Measurements from ENCODE around the gene PID1. TPM values are rescaled to one million over a fixed set of nuclear protein-coding genes. Genes with fewer than 3 reads are reported as not detected.

Gene PID1
- total RNA-seq, 2 donors from 2014 or later: 0.55 to 1.6 TPM

DNA sequence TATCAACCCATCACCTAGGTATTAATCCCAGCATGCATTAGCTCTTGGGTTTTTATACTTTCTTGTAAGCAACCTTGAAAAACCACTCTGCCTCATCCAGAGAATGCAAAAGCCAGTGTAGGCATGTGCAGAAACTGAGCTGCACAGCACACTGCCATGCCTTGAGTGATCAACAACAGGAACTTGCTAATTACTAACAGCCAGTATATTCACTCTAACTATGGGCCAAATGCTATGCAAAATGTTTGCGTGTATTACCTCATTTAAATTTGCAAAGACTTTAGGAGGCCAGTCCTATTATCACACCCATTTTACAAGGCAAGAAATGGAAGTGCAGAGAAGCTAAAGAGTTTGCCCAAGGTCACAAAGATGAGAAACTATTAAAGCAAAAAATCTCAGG lies 169.8 kb downstream of the PID1 start:
- Mint-ChIP-seq H3K27ac (no peak overlapping the region), H3K27me3 (ENCODE audit: insufficient read depth) (no peaks in the 10 kb centered on the region)

DNA sequence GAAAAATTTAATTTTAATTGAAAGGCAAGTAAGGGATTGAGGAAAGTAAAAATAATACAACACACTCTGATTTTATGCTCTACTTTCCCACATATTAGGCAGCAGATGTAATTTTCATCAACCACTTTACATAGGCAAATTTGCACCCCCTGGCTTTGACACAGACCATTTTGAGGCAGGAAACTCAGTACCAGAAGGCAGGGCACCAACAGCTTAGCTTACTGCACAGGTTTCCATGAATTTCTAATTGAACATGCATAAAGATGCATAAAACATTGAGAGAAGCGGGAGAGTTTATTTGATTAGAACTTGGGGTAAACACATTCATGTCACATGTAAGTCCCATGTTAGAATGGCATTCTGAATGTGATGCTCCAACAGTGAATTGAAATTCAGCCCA lies 171.9 kb downstream of the PID1 start:
- Histone ChIP-seq H3K4me3 (ENCODE audit: low read length) (no peak overlapping the region), H3K36me3 (ENCODE audit: control insufficient read depth, insufficient read depth, low read length) (no peaks in the 10 kb centered on the region)
- no peak overlapping the region for H3K27ac Mint-ChIP-seq

More for the DNA sequence above, 169.8 kb downstream of the PID1 start:
- no peaks in the 10 kb centered on the region for H3K36me3 Mint-ChIP-seq (ENCODE audit: low read depth)
- H3K9me3 Mint-ChIP-seq: no peaks in the 10 kb centered on the region
- Histone ChIP-seq H3K4me3 (ENCODE audit: low read length) (no peak overlapping the region), H3K4me1 (ENCODE audit: control insufficient read depth, insufficient read depth, low read length) (no peaks in the 10 kb centered on the region), H3K27ac (ENCODE audit: low read depth, low read length) (no peak overlapping the region), H3K9me3 (ENCODE audit: control insufficient read depth, low read length) (no peaks in the 10 kb centered on the region), H3K27me3 (ENCODE audit: control insufficient read depth, insufficient read depth, low read length, poor library complexity, severe bottlenecking) (no peaks in the 10 kb centered on the region), H3K36me3 (ENCODE audit: control insufficient read depth, insufficient read depth, low read length) (no peaks in the 10 kb centered on the region), H3K9ac (ENCODE audit: extremely low read depth, low read length, poor library complexity, severe bottlenecking) (no peak overlapping the region)
- TF ChIP-seq, protein P1, sequence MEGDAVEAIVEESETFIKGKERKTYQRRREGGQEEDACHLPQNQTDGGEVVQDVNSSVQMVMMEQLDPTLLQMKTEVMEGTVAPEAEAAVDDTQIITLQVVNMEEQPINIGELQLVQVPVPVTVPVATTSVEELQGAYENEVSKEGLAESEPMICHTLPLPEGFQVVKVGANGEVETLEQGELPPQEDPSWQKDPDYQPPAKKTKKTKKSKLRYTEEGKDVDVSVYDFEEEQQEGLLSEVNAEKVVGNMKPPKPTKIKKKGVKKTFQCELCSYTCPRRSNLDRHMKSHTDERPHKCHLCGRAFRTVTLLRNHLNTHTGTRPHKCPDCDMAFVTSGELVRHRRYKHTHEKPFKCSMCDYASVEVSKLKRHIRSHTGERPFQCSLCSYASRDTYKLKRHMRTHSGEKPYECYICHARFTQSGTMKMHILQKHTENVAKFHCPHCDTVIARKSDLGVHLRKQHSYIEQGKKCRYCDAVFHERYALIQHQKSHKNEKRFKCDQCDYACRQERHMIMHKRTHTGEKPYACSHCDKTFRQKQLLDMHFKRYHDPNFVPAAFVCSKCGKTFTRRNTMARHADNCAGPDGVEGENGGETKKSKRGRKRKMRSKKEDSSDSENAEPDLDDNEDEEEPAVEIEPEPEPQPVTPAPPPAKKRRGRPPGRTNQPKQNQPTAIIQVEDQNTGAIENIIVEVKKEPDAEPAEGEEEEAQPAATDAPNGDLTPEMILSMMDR (conservative IDR thresholded peaks at IDR 0.05): no peak
- H3K4me1 Mint-ChIP-seq: no peaks in the 10 kb centered on the region
- WGBS, 2 experiments (ENCODE audit: insufficient coverage in 1 of 2, insufficient read length in 1 of 2): 83 to 100% methylated on average over 1 of the region's 1 CpG
- DNase-seq: no peak
- H3K4me3 Mint-ChIP-seq: no peak overlapping the region

DNA sequence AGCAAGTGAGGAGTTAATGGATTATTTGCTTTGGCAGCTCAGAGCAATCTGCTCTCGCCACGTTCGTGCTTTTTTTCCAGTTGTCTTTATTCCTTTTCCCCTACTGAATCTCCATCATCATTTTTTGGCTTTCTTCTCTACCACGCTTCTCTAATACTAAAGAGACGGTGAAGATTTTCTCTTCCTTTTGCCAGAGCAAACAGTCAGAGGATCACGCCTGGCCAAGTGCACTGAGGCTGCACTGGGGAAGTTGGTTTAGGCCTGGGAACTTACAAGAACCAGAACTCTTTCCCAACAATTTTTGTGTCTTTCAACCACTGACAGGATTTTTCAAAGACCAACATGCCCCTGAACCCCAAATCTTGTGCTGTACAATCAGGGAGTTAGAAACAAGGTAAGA lies 172.3 kb downstream of the PID1 start:
- H3K36me3 Mint-ChIP-seq (ENCODE audit: low read depth): no peaks in the 10 kb centered on the region
- no peaks in the 10 kb centered on the region for H3K36me3 ChIP-seq (ENCODE audit: control insufficient read depth, insufficient read depth, low read length)
- WGBS, 2 experiments (ENCODE audit: insufficient coverage in 1 of 2, insufficient read length in 1 of 2): 81 to 86% methylated on average over 6 of the region's 6 CpGs
- no peak overlapping the region for H3K4me3 ChIP-seq (ENCODE audit: low read length)
- no peaks in the 10 kb centered on the region for H3K9me3 Mint-ChIP-seq
- no peak overlapping the region for H3K9ac ChIP-seq (ENCODE audit: extremely low read depth, low read length, poor library complexity, severe bottlenecking)
- H3K9me3 ChIP-seq (ENCODE audit: control insufficient read depth, low read length): no peaks in the 10 kb centered on the region
- TF ChIP-seq, protein P1 (conservative IDR thresholded peaks at IDR 0.05): no peak
- H3K27me3 Mint-ChIP-seq (ENCODE audit: insufficient read depth): no peaks in the 10 kb centered on the region
- H3K4me3 Mint-ChIP-seq: no peak overlapping the region
- H3K27ac ChIP-seq (ENCODE audit: low read depth, low read length): no peak overlapping the region
- no peaks in the 10 kb centered on the region for H3K4me1 ChIP-seq (ENCODE audit: control insufficient read depth, insufficient read depth, low read length)
- no peak for DNase-seq
- no peaks in the 10 kb centered on the region for H3K27me3 ChIP-seq (ENCODE audit: control insufficient read depth, insufficient read depth, low read length, poor library complexity, severe bottlenecking)
- H3K4me1 Mint-ChIP-seq: no peaks in the 10 kb centered on the region
- no peak overlapping the region for H3K27ac Mint-ChIP-seq

More for the DNA sequence above, 171.9 kb downstream of the PID1 start:
- Histone ChIP-seq H3K9me3 (ENCODE audit: control insufficient read depth, low read length) (no peaks in the 10 kb centered on the region), H3K27ac (ENCODE audit: low read depth, low read length) (no peak overlapping the region), H3K9ac (ENCODE audit: extremely low read depth, low read length, poor library complexity, severe bottlenecking) (no peak overlapping the region), H3K4me1 (ENCODE audit: control insufficient read depth, insufficient read depth, low read length) (no peaks in the 10 kb centered on the region), H3K27me3 (ENCODE audit: control insufficient read depth, insufficient read depth, low read length, poor library complexity, severe bottlenecking) (no peaks in the 10 kb centered on the region)
- Mint-ChIP-seq H3K4me3 (no peak overlapping the region), H3K4me1 (no peaks in the 10 kb centered on the region), H3K9me3 (no peaks in the 10 kb centered on the region), H3K36me3 (ENCODE audit: low read depth) (no peaks in the 10 kb centered on the region), H3K27me3 (ENCODE audit: insufficient read depth) (no peaks in the 10 kb centered on the region)
- TF ChIP-seq, protein P1 (conservative IDR thresholded peaks at IDR 0.05): no peak
- 95% methylated on average over 1 of the region's 1 CpG; no CpG with 5 or more reads in 1 of the 2 experiments for WGBS, 2 experiments (ENCODE audit: insufficient coverage in 1 of 2, insufficient read length in 1 of 2)
- DNase-seq: no peak

All from endodermal cell (in vitro differentiated cells).